HG03469 (cell line): Measurements from ENCODE around the gene IGFN1.
"Not testable (repeated sequence)": the region's sequence is repeated elsewhere in the genome, so short reads cannot be mapped to it uniquely, and the experiment has no call there.

ENCODE experiments used
- ATAC-seq: cut with Tn5 transposase; IDR thresholded peaks from one replicate; pipeline ENCODE4 v1.9.1; 2021; ENCODE audit warnings: mild to moderate bottlenecking, moderate library complexity, moderate number of reproducible peaks; ENCODE audit not compliant: unreplicated experiment

Gene IGFN1

DNA sequence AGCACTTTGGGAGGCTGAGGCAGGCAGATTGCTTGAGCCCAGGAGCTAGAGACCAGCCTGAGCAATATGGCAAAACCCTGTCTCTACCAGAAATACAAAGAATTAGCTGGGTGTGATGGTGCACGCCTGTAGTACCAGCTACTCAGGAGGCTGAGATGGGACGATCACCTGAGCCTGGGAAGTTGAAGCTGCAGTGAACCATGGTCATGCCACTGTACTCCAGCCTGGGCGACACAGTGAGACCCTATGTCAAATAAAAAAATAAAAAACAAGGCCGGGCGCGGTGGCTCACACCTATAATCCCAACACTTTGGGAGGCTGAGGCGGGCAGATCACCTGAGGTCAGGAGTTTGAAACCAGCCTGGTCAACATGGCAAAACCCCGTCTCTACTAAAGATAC lies 27.6 kb upstream of the IGFN1 start:
- not testable (repeated sequence) for ATAC-seq

DNA sequence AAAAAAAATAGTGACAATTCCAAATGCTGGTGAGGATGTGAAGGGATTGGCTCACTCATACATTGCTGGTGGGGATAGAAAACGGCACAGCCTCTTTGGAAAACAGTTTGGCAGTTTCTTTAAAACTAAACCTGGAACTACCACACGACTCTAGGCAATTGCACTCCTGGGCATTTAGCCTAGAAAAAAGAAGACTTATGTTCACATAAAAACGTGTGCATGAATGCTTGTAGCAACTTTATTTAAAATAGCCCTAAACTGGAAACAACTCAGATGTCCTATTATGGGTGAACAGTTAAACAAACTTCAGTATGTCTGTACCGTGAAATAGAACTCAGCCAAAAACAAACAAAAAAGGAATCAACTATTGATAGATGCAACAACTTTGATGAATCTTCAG lies 26.9 kb upstream of the IGFN1 start:
- no peak for ATAC-seq

DNA sequence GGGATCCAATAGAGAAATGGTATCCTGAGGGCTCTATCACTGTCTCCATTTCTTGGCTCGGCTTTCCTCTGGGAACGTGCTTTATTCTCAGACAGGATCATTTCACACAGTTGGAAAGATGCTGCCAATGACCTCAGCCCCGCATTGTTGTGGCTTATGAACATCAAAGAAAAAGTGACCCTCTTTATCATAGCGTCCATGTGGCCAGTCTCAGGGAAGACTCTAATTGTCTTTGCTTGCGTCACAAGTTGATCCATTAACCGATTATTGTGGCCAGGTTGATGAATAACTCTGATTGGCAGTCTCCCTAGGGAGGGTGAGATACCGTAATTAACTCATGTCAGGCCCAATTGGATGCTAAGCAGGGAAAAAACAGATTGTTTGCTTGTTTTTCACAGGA lies 26.0 kb upstream of the IGFN1 start:
- ATAC-seq: no peak

GRCh38 chr1:201167041-201167991 lies 23.3 kb upstream of the IGFN1 start:
- ATAC-seq: no peak

- ATAC-seq: no peak
Observed at GRCh38 chr1:201169203-201169602, 21.4 kb upstream of the IGFN1 start.

GRCh38 chr1:201169971-201170532 lies 20.6 kb upstream of the IGFN1 start:
- ATAC-seq: no peak

DNA sequence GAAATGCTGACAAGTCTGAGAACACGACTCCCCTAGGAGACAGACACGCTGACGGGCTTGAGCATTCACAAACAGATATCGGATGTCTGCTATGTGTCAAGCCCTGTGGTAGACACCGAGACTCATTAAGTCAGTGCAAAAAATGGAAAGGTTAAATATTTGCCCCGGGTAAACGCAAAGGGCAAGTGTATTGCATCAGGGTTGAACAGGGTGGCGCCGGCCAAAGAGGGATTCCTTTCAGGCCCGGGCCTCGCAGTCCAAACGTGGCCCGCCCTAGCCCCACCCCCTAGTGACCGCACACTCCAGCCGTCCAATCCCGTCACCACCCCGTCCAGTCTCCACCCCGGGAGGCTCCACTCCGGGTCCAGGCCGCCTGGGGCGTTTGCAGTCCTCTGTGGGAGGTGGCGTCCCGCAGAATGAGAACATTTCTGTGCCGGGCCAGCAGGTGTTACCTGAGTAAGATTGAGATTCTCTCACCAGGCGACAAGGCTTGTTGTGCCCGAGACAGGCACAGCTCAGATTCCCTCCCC lies 20.0 kb upstream of the IGFN1 start:
- ATAC-seq: peak; percentile 75

DNA sequence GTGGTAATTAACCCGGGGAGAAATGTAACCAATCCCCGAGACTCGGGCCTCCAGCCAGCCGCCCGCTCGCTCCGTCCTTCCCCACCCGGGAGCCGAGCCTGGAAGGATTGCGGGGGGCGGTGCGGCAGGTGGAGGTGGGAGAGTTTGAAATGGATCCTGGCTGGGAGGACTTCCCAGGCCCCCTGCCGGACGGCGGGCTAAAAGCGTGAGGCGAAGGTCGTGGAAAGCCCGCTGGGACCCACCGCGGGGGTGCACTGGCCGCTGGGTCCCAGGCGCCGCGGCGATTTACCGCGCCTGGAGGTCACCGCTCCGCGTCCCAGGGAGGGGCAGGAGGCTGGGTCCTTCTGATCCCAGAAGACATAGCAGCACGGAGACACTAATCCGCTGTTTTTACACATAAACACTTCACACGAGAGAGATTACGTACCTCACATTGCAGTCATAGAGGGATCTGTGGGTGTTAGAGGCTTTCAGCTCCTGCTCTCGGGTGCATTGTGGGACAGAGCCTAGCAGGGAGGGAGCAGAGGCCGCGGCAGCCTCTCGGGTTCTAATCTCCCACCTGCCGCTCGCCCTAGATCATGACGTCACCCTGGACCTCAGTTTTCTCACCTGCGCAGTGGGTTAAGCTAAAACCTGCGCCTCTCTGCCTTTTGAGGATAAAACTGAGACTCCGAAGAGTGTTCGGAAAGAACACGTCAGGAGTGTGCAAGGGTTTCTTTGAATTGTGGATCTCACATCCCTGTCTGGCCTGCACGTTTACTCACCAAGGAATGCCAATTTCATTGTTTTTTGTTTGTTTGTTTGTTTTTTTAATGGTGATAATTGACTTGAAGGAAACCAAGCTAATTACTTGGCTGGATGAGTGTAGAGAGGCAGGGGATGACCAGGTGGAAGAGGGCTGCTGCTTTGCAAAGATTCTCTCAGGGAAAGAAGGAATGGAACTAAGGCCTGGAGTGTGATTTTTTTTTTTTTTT lies 19.3 kb upstream of the IGFN1 start:
- ATAC-seq: peak; percentile 34

DNA sequence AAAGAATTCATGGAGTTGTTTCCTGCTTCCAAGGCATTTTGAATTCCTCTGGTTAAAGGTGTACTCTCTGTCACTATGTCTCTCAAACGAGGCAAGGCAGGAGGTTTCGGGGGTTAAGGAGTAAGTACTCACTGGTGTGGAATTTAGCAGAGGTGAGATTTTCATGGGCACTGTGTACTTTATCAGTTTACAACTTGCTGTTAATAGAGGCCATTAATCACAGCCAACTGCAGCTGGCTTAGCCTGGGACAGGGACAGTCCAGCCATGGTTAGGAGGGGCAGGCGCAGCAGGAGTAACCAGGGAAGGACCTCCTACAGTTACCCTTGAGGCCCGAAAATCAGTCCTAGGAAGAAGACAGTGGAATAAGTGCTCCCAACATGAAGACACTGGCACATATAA lies 18.3 kb upstream of the IGFN1 start:
- no peak for ATAC-seq

DNA sequence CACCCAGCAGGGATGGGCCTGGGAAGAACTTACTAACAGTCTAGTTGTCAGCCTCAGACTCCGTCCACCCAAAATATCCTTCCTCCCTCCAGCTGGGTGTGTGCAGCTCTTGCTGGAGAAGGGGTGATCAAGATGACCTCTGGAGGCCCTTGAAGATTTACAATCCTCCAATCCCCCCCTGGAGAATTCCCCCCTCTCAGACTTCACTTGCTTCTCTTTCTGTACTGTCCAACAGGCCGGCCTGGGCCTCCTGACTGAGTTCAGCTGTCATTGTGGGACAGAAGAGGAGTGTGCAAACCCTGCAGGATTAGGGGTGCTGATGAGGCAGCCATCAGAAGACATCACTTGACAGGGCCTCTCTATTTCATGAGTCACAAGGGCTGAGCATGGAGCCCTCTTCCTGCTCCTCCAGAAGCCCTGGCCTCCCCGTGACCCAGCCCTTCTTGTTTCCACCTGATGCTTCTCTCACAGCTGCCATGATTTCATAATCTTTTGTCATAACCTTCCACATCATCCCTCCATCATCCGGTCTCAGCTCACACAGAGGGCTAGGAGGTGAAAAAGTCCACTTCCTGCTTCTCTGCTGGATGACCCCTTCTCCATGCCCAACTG lies 17.5 kb upstream of the IGFN1 start:
- ATAC-seq: no peak

GRCh38 chr1:201173736-201174135 lies 16.9 kb upstream of the IGFN1 start:
- no peak for ATAC-seq

GRCh38 chr1:201175820-201176500 lies 14.7 kb upstream of the IGFN1 start:
- no peak for ATAC-seq

GRCh38 chr1:201176940-201177339 lies 13.7 kb upstream of the IGFN1 start:
- no peak for ATAC-seq

DNA sequence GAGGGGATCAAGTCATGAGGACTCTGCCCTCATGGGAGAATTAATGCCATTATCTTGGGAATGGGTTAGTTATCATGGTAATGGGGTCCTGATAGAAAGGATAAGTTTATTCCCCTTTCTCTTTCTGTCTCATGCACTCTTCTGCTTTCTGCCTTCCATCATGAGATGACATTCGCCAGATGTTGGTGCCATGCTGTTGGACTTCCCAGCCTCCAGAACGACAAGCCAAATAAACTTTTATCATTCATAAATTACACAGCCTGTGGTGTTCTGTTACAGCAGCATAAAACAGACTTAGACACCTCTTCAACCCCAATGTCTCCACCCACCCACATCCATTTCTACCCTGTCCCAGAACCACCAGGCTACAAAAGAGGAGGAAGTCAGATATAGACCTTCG lies 11.9 kb upstream of the IGFN1 start:
- ATAC-seq: no peak

GRCh38 chr1:201180141-201180540 lies 10.5 kb upstream of the IGFN1 start:
- no peak for ATAC-seq

DNA sequence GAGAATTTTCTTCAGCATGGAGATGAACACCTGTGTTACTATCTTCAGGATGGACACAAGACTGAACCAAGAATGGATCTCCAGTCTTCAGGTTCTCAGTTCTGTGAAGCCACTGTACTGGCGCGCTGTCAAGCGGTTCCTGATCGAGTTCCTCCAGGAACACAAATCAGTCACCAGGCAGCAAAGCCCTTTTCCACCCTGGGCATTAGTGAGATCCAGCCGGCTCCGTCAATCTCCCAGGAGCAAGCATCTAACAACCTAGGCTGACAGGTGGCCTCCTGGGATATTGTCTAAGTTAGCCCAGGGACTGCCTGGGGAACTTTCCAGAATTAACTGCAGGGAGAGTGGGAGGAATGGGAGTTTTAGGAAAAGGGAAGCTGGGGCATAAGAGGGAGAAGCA lies 9.7 kb upstream of the IGFN1 start:
- ATAC-seq: no peak

- no peak for ATAC-seq
Observed at GRCh38 chr1:201181323-201181722, 9.3 kb upstream of the IGFN1 start.

- ATAC-seq: no peak
Observed at GRCh38 chr1:201181726-201182125, 8.9 kb upstream of the IGFN1 start.

- ATAC-seq: no peak
Observed at GRCh38 chr1:201183209-201183608, 7.4 kb upstream of the IGFN1 start.

GRCh38 chr1:201183753-201184152 lies 6.9 kb upstream of the IGFN1 start:
- no peak for ATAC-seq
